A549 treated with DMSO at 1 μM for 4 hours (cell line): Measurements from ENCODE around the gene TSPY1. TPM values are rescaled to one million over a fixed set of nuclear protein-coding genes. Genes with fewer than 3 reads are reported as not detected.

Experiments used
- total RNA-seq: library from RNA; stranded (reverse); fragments of 200-300 nt; extraction: Qiagen RNA extraction; gene quantifications from 5 replicates; pipeline ENCODE4 v1.2.3, GENCODE V29; 2022; ENCODE audit warnings: low read depth

TSPY1 gene, protein sequence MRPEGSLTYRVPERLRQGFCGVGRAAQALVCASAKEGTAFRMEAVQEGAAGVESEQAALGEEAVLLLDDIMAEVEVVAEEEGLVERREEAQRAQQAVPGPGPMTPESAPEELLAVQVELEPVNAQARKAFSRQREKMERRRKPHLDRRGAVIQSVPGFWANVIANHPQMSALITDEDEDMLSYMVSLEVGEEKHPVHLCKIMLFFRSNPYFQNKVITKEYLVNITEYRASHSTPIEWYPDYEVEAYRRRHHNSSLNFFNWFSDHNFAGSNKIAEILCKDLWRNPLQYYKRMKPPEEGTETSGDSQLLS
- total RNA-seq, result not detected in 5 replicates

DNA sequence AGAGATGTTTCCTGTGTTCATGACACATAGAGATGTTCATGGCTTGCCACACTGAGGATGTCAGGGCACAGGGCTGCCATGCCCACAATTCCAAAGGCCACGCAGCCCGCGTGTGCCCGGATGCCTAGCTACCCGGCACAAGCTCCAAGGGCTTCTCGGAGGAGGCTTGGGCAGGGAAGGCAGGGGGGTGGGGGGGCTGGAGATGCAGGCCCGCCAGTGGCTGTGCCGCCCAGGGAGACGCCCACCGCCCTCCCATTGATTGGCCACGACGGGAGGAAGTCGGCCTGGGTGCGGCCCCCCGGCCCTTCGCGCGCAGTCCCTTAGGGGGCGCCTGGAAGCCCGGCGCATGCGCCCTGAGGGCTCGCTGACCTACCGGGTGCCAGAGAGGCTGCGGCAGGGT lies at the start of gene TSPY1:
TSS of gene TSPY1 (plus strand) at position 301 of the 400 bp plus-strand sequence. CDS start at position 347, 46 bp downstream.

DNA sequence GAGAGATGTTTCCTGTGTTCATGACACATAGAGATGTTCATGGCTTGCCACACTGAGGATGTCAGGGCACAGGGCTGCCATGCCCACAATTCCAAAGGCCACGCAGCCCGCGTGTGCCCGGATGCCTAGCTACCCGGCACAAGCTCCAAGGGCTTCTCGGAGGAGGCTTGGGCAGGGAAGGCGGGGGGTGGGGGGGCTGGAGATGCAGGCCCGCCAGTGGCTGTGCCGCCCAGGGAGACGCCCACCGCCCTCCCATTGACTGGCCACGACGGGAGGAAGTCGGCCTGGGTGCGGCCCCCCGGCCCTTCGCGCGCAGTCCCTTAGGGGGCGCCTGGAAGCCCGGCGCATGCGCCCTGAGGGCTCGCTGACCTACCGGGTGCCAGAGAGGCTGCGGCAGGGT lies 20.2 kb downstream of the TSPY1 start, which contains the start of gene TSPY9:
TSS of gene TSPY9 (plus strand) at position 301 of the 400 bp plus-strand sequence. CDS start at position 347, 46 bp downstream.

Other genes with a start within 250 kb of the TSPY1 start
- gene TSPY4, start 129.5 kb upstream of the TSPY1 start, total RNA-seq, result not detected in 5 replicates
- not detected in 5 replicates for gene TSPY8, start 109.2 kb upstream of the TSPY1 start, total RNA-seq
- not detected in 5 replicates for gene TSPY3, start 68.5 kb upstream of the TSPY1 start, total RNA-seq
- gene TSPY9, start 20.3 kb downstream of the TSPY1 start, total RNA-seq, result not detected in 5 replicates
- not detected in 5 replicates for gene TSPY10, start 60.9 kb downstream of the TSPY1 start, total RNA-seq